Smooth muscle cell (in vitro differentiated cells): ENCODE results near the gene PTGES. TPM values are rescaled to one million over a fixed set of nuclear protein-coding genes. Genes with fewer than 3 reads are reported as not detected.

Experiments
- DNase-seq: peaks from one replicate; lab custom pipeline; 2025; ENCODE audit not compliant: unreplicated experiment; lab: John Stamatoyannopoulos, UW
- H2AFZ ChIP-seq: fragments of 200-600 bp; sonication (generic); 2 replicates; pipeline ENCODE4 v1.6.0; 2016; ENCODE audit warnings: antibody characterized with exemption, low read depth, mild to moderate bottlenecking
- H3F3A ChIP-seq: fragments of 200-600 bp; sonication (generic); 2 replicates; pipeline ENCODE4 v1.6.0; 2017; ENCODE audit warnings: antibody characterized with exemption, low read depth
- H3K27ac ChIP-seq: fragments of 200-600 bp; sonication (generic); 2 replicates; pipeline ENCODE4 v1.5.1; 2016; ENCODE audit warnings: low read depth, mild to moderate bottlenecking
- H3K27me3 ChIP-seq: fragments of 200-600 bp; sonication (generic); 2 replicates; pipeline ENCODE4 v1.6.1; 2016; ENCODE audit warnings: low read depth, mild to moderate bottlenecking
- H3K36me3 ChIP-seq: fragments of 200-600 bp; sonication (generic); 2 replicates; pipeline ENCODE4 v1.5.1; 2016; ENCODE audit warnings: low read depth
- H3K4me1 ChIP-seq: fragments of 200-600 bp; sonication (generic); 2 replicates; pipeline ENCODE4 v1.5.1; 2016; ENCODE audit warnings: low read depth
- H3K4me2 ChIP-seq: fragments of 200-600 bp; sonication (generic); 2 replicates; pipeline ENCODE4 v1.6.0; 2016; ENCODE audit warnings: mild to moderate bottlenecking
- H3K4me3 ChIP-seq: fragments of 200-600 bp; sonication (generic); 2 replicates; pipeline ENCODE4 v1.5.1; 2016; ENCODE audit warnings: mild to moderate bottlenecking
- H3K79me2 ChIP-seq: fragments of 200-600 bp; sonication (generic); 2 replicates; pipeline ENCODE4 v1.6.0; 2016; ENCODE audit warnings: low read depth, mild to moderate bottlenecking
- H3K9ac ChIP-seq: fragments of 200-600 bp; sonication (generic); 2 replicates; pipeline ENCODE4 v1.6.0; 2016; ENCODE audit warnings: low read depth
- H3K9me3 ChIP-seq: fragments of 200-600 bp; sonication (generic); replicated peaks from 2 replicates; pipeline ENCODE4 v1.5.1; 2016; ENCODE audit warnings: low read depth
- H4K20me1 ChIP-seq: fragments of 200-600 bp; sonication (generic); 2 replicates; pipeline ENCODE4 v1.6.0; 2016; ENCODE audit warnings: low read depth
- WGBS: methylation state at CpG from one replicate; pipeline ENCODE4 v1.1.7; 2016; ENCODE audit warnings: low lambda C conversion rate; 5-methylcytosine and 5-hydroxymethylcytosine counted together
- polyA plus RNA-seq: library from polyadenylated mRNA; unstranded; fragments of >200 nt; fragmentation: Nextera tagmentation; extraction: Ambion mirVana; gene quantifications from 2 replicates; pipeline ENCODE4 v1.2.1, GENCODE V29; 2016
- total RNA-seq: library from RNA; depleted of rRNA; stranded (reverse); fragments of >200 nt; gene quantifications from 2 replicates; pipeline ENCODE4 v1.2.3, GENCODE V29; 2014
- TF ChIP-seq, protein P1 (sequence below): fragments of 200-600 bp; sonication (generic); IDR thresholded peaks from 2 replicates; pipeline ENCODE4 v1.5.1; 2017; ENCODE audit warnings: borderline replicate concordance, mild to moderate bottlenecking, antibody characterized with exemption; ENCODE audit not compliant: insufficient read depth, poor library complexity, severe bottlenecking

PTGES gene
- total and polyA plus RNA-seq, 2 experiments from 2014 or later = 49.5 to 69.6 TPM

DNA sequence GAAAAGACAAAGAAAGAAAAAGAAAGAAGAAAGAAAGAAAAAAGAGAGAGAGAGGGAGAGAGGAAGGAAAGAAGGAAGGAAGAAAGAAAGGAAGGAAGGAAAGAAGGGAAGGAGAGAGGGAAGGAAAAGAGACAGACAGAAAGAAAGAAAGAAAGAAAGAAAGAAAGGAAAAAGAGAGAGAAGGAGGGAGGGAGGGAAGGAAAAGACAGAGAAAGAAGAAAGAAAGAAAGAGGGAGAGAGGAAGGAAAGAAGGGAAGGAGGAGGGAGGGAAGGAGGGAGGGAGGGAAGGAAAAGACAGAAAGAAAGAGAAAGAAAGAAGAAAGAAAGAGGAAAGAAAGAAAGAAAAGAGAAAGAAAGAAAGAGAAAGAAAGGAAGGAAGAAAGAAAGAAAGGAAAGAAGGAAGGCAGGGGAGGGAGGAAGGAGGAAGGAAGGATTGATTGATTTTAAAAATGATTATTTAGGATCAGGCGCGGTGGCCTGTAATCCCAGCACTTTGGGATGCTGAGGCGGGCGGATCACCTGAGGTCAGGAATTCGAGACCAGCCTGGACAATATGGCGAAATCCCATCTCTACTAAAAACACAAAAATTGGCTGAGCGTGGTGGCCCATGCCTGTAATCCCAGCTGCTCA lies 26.8 kb upstream of the PTGES start:
- H3K4me2 ChIP-seq = no peak overlapping the region
- TF ChIP-seq, protein P1, sequence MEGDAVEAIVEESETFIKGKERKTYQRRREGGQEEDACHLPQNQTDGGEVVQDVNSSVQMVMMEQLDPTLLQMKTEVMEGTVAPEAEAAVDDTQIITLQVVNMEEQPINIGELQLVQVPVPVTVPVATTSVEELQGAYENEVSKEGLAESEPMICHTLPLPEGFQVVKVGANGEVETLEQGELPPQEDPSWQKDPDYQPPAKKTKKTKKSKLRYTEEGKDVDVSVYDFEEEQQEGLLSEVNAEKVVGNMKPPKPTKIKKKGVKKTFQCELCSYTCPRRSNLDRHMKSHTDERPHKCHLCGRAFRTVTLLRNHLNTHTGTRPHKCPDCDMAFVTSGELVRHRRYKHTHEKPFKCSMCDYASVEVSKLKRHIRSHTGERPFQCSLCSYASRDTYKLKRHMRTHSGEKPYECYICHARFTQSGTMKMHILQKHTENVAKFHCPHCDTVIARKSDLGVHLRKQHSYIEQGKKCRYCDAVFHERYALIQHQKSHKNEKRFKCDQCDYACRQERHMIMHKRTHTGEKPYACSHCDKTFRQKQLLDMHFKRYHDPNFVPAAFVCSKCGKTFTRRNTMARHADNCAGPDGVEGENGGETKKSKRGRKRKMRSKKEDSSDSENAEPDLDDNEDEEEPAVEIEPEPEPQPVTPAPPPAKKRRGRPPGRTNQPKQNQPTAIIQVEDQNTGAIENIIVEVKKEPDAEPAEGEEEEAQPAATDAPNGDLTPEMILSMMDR = no peak

DNA sequence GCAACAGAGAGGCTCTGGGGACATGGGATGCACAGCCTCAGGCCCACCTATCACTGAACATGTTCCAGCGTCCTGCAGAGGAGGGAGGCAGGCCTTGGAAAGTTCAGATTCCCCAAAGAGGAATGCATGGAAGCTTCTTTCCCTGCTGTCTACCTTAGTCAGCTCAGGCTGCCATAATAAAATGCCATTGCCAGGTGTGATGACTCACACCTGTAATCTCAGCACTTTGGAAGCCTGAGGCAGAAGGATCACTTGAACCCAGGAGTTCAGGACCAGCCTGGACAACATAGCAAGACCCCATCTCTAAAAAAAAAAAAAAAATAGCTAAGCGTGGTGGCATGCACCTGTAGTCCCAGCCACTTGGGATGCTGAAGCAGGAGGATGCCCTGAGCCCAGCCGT lies 25.6 kb upstream of the PTGES start:
- Histone ChIP-seq H4K20me1 (no peaks in the 10 kb centered on the region), H3F3A (peaks cover 11% of the 10 kb centered on the region), H3K27ac (no peak overlapping the region), H3K27me3 (no peaks in the 10 kb centered on the region), H3K9me3 (no peaks in the 10 kb centered on the region), H3K9ac (no peak overlapping the region), H3K36me3 (no peaks in the 10 kb centered on the region), H2AFZ (no peak overlapping the region), H3K79me2 (no peaks in the 10 kb centered on the region), H3K4me3 (no peak overlapping the region), H3K4me2 (no peak overlapping the region), H3K4me1 (peaks cover 4% of the 10 kb centered on the region)
- TF ChIP-seq, protein P1 = no peak
- 94% methylated on average over 3 of the region's 3 CpGs for WGBS
- DNase-seq = no peak

More for the DNA sequence above, 26.8 kb upstream of the PTGES start:
- H3K27ac ChIP-seq = no peak overlapping the region
- no peak for DNase-seq
- H3K9me3 ChIP-seq = no peaks in the 10 kb centered on the region
- no peak overlapping the region for H3K9ac ChIP-seq
- no peaks in the 10 kb centered on the region for H3K36me3 ChIP-seq
- peaks cover 11% of the 10 kb centered on the region for H3F3A ChIP-seq
- no peak overlapping the region for H2AFZ ChIP-seq
- H3K27me3 ChIP-seq = no peaks in the 10 kb centered on the region
- no peaks in the 10 kb centered on the region for H3K79me2 ChIP-seq
- H3K4me1 ChIP-seq = peaks cover 4% of the 10 kb centered on the region
- over 99% methylated on average over 7 of the region's 7 CpGs for WGBS
- no peak overlapping the region for H3K4me3 ChIP-seq
- no peaks in the 10 kb centered on the region for H4K20me1 ChIP-seq

DNA sequence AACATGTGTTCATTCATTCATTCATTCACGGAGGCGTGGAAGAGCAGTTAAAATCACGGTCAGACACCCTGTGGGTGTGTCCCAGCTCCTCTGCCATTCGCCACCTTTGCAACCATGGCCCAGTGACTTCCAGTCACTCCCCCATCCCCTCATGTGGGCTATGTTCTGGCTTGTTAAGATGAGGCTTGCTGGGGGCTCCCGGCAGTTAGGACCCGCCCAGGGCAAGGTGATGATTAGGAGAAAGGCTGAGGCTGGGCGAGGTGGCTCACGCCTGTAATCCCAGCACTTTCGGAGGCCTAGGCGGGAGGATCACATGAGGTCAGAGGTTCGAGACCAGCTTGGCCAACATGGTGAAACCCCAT lies 24.9 kb upstream of the PTGES start:
- Histone ChIP-seq H3K9ac (no peak overlapping the region), H3K9me3 (no peaks in the 10 kb centered on the region), H3F3A (peaks cover 11% of the 10 kb centered on the region), H3K4me1 (peaks cover 4% of the 10 kb centered on the region), H3K27me3 (no peaks in the 10 kb centered on the region), H3K4me2 (peak overlapping the region; percentile 19), H2AFZ (no peak overlapping the region), H4K20me1 (no peaks in the 10 kb centered on the region), H3K79me2 (no peaks in the 10 kb centered on the region), H3K36me3 (no peaks in the 10 kb centered on the region), H3K27ac (peak overlapping the region; percentile 91), H3K4me3 (no peak overlapping the region)
- no peak for DNase-seq
- WGBS = 60% methylated on average over 11 of the region's 11 CpGs
- TF ChIP-seq, protein P1 = no peak
